ENCODE measurements around the gene CISD3.
A peak's percentile ranks its signal among the peaks of the same experiment; 100 is the strongest.

The CISD3 gene, protein sequence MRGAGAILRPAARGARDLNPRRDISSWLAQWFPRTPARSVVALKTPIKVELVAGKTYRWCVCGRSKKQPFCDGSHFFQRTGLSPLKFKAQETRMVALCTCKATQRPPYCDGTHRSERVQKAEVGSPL

DNA sequence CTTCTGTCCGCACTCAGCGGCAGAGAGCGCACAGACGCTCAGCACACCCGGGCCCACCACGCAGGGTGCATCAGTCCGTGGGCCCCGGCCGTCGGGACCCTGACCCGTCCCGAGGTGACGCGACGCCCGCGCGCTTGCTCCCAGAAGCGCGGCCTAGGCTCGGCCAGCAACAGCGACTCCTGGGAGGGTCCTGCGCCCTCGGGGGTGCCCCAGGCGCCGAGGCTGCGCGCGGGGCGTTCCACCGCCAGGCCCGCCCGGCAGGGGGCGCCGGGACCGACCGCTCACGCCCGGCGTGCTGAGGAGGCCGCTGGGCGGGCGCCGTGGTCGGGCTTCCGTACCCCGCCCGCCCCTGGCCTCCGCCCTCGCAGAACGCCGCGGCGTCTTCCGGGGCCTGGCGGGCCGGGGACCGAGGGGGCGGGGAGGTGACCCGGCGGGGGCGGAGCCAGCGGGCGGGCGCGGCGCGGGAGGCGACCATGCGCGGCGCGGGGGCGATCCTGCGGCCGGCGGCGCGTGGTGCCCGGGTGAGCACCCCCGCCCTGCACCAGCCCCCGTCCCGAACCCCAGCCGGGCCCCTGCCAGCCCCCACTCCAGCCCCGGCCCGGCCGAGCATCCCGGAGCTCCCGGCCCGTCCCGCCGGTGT lies at the start of gene CISD3:
TSS of gene CISD3 (plus strand) at position 456 of the 640 bp plus-strand sequence. CDS start at position 474, 18 bp downstream.
- H3K4me3 ChIP-seq (replicated peaks in 1 of 2; ENCODE audit: low read depth in 2 of 2, low read length in 2 of 2) = peak within 1 kb of the TSS; percentile 57 to 77
- TF ChIP-seq CTCF (IDR thresholded peaks at IDR 0.05; ENCODE audit: low read depth, low read length) = no peak
- peak; percentile 74 to 90 for DNase-seq (ENCODE audit: low read depth in 2 of 2)

DNA sequence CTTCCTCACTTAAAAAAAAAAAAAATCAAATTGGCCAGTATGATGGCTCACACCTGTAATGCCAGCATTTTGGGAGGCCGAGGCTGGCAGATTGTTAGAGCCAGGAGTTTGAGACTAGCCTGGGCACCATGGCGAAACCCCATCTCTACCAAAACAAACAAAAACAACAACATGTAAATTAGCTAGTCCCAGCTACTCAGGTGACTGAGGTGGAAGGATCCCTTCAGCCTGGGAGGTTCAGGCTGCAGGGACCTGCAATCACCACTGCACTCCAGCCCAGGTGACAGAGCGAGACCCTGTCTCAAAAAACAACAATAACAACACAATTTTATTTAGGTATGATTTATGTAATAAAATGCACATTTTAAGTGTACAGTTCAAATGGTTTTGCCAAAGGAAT lies 49.0 kb upstream of the CISD3 start:
- no peak overlapping the region for H3K4me3 ChIP-seq (replicated peaks in 1 of 2; ENCODE audit: low read depth in 2 of 2, low read length in 2 of 2)
- DNase-seq (ENCODE audit: low read depth in 2 of 2) = no peak
- no peak for TF ChIP-seq CTCF (IDR thresholded peaks at IDR 0.05; ENCODE audit: low read depth, low read length)

GRCh38 chr17:38685491-38685890 lies 44.6 kb upstream of the CISD3 start:
- DNase-seq (ENCODE audit: low read depth in 2 of 2) = no peak
- no peak for TF ChIP-seq CTCF (IDR thresholded peaks at IDR 0.05; ENCODE audit: low read depth, low read length)
- H3K4me3 ChIP-seq (replicated peaks in 1 of 2; ENCODE audit: low read depth in 2 of 2, low read length in 2 of 2) = no peak overlapping the region

DNA sequence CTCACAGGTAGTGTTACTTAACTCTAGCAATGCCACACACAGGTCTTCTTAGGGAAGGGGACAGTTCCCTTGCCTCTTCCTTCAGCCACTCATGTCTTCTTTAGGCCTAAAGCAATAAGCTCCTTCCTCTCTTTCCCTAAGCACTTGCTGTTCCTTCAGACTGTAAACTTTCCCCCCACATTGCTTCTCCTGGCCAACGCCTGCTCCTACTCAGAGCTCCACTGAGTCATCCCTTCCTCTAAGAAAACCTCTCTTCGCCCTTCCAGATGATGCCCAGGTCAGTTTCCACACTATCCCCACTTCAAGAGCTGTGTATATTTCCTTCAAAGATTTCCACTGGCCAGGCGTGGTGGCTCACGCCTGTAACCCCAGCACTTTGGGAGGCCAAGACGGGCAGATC lies 42.9 kb upstream of the CISD3 start:
- TF ChIP-seq CTCF (IDR thresholded peaks at IDR 0.05; ENCODE audit: low read depth, low read length) = no peak
- DNase-seq (ENCODE audit: low read depth in 2 of 2) = peak; percentile 57 to 77
- H3K4me3 ChIP-seq (replicated peaks in 1 of 2; ENCODE audit: low read depth in 2 of 2, low read length in 2 of 2) = no peak overlapping the region

DNA sequence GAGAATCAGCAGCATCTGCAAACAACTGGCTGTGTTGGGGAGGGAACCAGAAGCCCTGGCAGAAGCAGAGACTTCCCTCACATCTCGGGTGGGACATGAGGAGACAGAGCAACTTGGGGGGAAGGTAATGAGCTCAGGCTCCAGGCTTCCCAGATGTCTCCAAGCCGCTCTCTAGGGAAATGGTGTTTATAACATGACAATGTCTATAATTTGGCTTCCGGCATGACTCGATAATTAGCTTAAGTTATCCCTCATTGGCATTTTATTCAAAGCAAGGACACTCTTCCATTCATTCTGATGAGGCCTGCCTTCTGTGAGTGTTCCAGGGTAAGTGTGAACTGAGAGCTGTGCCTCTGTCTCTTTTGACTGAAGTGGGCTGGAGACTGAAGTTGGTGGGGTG lies 39.8 kb upstream of the CISD3 start:
- no peak for TF ChIP-seq CTCF (IDR thresholded peaks at IDR 0.05; ENCODE audit: low read depth, low read length)
- no peak overlapping the region for H3K4me3 ChIP-seq (replicated peaks in 1 of 2; ENCODE audit: low read depth in 2 of 2, low read length in 2 of 2)
- no peak for DNase-seq (ENCODE audit: low read depth in 2 of 2)

DNA sequence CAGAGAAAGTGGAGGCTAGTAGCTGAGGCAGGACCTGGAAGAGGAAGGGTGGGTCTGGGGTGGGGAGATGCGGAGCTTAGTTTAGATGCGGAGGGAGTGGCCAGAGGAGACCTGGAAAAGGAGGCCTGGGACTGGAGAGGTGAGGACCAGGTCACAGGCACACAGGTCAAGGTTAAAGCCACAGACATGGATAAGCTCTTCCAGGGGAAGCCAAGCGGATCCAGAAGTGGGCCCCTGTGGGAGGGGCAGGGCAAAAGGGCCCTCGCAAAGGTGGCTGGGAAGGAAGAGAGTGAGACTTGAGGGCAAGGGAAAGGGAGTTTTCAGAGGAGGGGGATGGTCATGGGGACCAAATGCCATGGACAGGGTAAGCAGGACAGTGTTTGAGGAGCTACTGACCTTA lies 39.0 kb upstream of the CISD3 start:
- no peak for TF ChIP-seq CTCF (IDR thresholded peaks at IDR 0.05; ENCODE audit: low read depth, low read length)
- no peak for DNase-seq (ENCODE audit: low read depth in 2 of 2)
- no peak overlapping the region for H3K4me3 ChIP-seq (replicated peaks in 1 of 2; ENCODE audit: low read depth in 2 of 2, low read length in 2 of 2)
